Measurements from ENCODE around the gene CCDC40. TPM values are rescaled to one million over a fixed set of nuclear protein-coding genes. Genes with fewer than 3 reads are reported as not detected.

CCDC40 gene
- total and polyA plus RNA-seq, 10 of the 15 experiments (the other 5 are each of a cell fraction or from before 2014, with no cell fraction given) = 0.06 to 0.10 TPM; not detected in 8

DNA sequence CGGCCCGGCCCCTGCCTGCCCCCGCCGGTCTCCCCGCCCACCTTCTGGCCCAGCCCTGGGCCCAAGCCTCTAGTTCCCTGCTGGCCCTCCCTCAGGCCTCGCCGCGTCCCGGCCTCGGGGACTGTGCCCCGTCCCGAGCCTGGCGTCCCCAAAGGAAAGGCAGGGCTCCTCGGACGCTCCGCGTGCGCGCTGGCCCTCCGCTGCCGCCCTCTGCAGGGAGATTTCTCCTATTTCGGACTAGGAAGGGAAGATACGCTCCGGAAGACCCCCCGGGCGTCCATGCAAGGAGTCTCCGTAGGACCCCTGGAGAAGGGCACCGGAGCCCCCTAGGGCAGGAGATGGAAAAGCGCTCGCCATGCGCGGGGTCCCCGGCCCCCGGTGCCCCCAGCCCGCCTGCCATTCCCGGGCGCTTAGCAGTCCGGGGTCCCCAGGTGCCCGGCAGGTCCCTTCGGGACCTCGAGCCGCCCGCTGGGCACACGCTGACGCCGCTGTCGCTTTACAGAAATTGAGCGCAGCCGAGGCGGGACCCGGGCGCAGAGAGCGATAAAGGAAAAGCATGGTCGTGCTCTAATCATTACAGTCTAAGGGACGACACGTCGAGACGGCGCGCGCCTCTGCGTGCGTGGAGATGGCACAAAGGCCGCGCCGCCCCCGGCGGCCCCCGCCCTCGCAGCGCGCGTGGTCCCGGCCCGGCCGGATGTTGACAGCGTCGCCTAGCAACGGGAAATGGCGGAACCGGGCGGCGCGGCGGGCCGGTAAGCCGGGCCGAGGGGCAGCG is at the start of gene CCDC40 (continued):
- TF ChIP-seq SIN3A (IDR thresholded peaks at IDR 0.05; ENCODE audit: low read depth, low read length) = peak; percentile 69; the same call in 1 of the 2 replicates
- TF ChIP-seq NR2F1 (conservative IDR thresholded peaks at IDR 0.05) = 0 out of 2 replicates have a peak, but pooled peaks have one; percentile 14
- TF ChIP-seq, protein P1, sequence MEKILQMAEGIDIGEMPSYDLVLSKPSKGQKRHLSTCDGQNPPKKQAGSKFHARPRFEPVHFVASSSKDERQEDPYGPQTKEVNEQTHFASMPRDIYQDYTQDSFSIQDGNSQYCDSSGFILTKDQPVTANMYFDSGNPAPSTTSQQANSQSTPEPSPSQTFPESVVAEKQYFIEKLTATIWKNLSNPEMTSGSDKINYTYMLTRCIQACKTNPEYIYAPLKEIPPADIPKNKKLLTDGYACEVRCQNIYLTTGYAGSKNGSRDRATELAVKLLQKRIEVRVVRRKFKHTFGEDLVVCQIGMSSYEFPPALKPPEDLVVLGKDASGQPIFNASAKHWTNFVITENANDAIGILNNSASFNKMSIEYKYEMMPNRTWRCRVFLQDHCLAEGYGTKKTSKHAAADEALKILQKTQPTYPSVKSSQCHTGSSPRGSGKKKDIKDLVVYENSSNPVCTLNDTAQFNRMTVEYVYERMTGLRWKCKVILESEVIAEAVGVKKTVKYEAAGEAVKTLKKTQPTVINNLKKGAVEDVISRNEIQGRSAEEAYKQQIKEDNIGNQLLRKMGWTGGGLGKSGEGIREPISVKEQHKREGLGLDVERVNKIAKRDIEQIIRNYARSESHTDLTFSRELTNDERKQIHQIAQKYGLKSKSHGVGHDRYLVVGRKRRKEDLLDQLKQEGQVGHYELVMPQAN (conservative IDR thresholded peaks at IDR 0.05) = peak; percentile 83
- TF ChIP-seq MXI1 (IDR thresholded peaks at IDR 0.05; ENCODE audit: low read depth, low read length) = peak; percentile 41; the same call in 1 of the 2 replicates
- no peak for TF ChIP-seq POU2F2 (IDR thresholded peaks at IDR 0.05; ENCODE audit: borderline replicate concordance, low read depth, low read length)
- 0 out of 2 replicates have a peak, but pooled peaks have one; percentile 31 for TF ChIP-seq GATAD2B (conservative IDR thresholded peaks at IDR 0.05; ENCODE audit: low read depth)

DNA sequence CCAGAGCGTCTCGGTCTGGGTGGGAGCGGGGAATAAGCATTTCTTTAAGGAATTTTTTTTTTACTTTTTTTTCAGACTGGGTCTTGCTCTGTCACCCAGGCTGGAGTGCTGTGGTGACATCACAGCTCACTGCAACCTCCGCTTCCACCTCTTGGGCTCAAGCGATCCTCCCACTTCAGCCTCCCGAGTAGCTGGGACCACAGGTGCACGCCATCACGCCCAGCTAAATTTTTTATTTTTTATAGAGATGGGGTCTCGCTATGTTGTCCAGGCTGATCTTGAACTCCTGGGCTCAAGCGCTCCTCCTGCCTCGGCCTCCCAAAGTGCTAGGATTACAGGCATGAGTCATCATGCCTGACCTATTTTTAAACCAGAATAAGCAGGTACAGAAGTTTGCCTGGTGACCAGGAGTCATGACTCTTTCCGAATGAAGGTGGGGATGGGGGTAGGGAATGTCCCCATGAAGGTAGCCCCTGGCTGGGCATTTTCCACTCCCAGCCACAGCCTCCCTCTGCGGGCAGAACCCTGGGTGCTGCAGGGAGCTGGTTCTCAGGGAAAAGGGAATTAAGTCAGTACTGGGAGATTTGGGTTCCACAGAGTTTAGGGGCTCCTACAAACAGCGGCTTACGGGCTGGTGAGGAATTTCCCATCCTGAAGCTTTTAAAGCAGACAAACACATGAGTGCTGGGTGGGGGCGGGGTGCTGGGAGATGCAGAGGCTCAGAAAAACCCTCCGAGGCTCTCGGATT is 49.1 kb upstream of the CCDC40 start:
- WGBS (ENCODE audit: insufficient coverage, insufficient replicate concordance, low lambda C conversion rate, missing lambda C conversion rate) = 49% methylated on average over 15 of the region's 18 CpGs
- Histone ChIP-seq H3K4me3 (no peak overlapping the region), H3K9ac (ENCODE audit: control insufficient read depth, insufficient read depth, low read length) (no peak overlapping the region), H4K20me1 (ENCODE audit: control insufficient read depth, insufficient read depth) (no peaks in the 10 kb centered on the region), H2AFZ (ENCODE audit: control insufficient read depth, low read depth, low read length) (no peak overlapping the region), H3K36me3 (ENCODE audit: control insufficient read depth in 2 of 2, insufficient read depth in 2 of 2, low read length in 1 of 2) (no peaks in the 10 kb centered on the region), H3K27ac (ENCODE audit: control insufficient read depth, insufficient read depth) (no peak overlapping the region), H3K79me2 (ENCODE audit: control insufficient read depth, insufficient read depth, low read length) (no peaks in the 10 kb centered on the region), H3K9me3 (replicated peaks; ENCODE audit: control insufficient read depth, insufficient read depth, low read length) (no peaks in the 10 kb centered on the region), H3K27me3 (replicated peaks in 1 of 2; ENCODE audit: control insufficient read depth in 2 of 2, insufficient read depth in 2 of 2, low read length in 1 of 2) (peaks cover 1 to 3% of the 10 kb centered on the region in 2 experiments; a peak in 2 of 4 replicates), H3K4me1 (ENCODE audit: control insufficient read depth, insufficient read depth, low read length) (no peaks in the 10 kb centered on the region), H3K4me2 (ENCODE audit: control insufficient read depth, insufficient read depth) (no peak overlapping the region)
- no TSS peak for BruUV-seq (replicated peaks)
- ATAC-seq (no peak), DNase-seq (ENCODE audit: low read depth, low spot score) (no peak), FAIRE-seq (no peak)
- intact Hi-C loops (cut with micrococcal nuclease; ENCODE audit: unreplicated experiment) (no loop called here), in situ Hi-C loops (cut with MboI) (no loop called here)
- ChIA-PET SMC1A (ENCODE audit: uncharacterized antibody, unreplicated experiment) (no interaction called here), POLR2A (no interaction called here), CTCF (interaction anchor here (1.2 kb wide), 1 partner anchor 22 kb away, joined by 3 read pairs; no protein-coding TSS in a partner anchor), RAD21 (ENCODE audit: unreplicated experiment) (no interaction called here)
- TF ChIP-seq CREM (IDR thresholded peaks at IDR 0.05; ENCODE audit: low read depth) (no peak), POLR2AphosphoS2 (IDR thresholded peaks at IDR 0.05; ENCODE audit: low read depth, low read length) (no peak)
